SK-MEL-5 (cell line): ENCODE results near the gene PSMB7. TPM values are rescaled to one million over a fixed set of nuclear protein-coding genes. Genes with fewer than 3 reads are reported as not detected.

ENCODE experiments used
- DNase-seq: peaks from one replicate; pipeline ENCODE4 v3.0.0-alpha.2; 2016; ENCODE audit warnings: low read depth, low spot score
- in situ Hi-C: cut with HindIII; loops from 2 replicates; pipeline ENCODE4 v1.10.0; 2016; ENCODE audit warnings: low sequenced_read_pairs, high pct_unique_total_duplicates, low pct_unique_long_range_greater_than_20kb
- polyA plus RNA-seq, 2 experiments: library from polyadenylated mRNA; depleted of rRNA; stranded (reverse); fragments of >200 nt; gene quantifications; 2 replicates each; pipeline ENCODE4 v1.2.3, GENCODE V29; 2015
- total RNA-seq: library from RNA; depleted of rRNA; stranded (reverse); fragments of >200 nt; shearing (Covaris generic); gene quantifications from 2 replicates; pipeline ENCODE4 v1.2.3, GENCODE V29; 2014; rRNA removed

PSMB7 gene
- 422 and 482 TPM in 2 replicates for total RNA-seq
- polyA plus RNA-seq (2015; cell fraction: cytosol; rRNA removed) = 399 and 454 TPM in 2 replicates
- polyA plus RNA-seq (2015; cell fraction: nucleus; rRNA removed) = 108 and 124 TPM in 2 replicates

GRCh38 chr9:124415102-124415851, at the start of gene PSMB7:
TSS of gene PSMB7 (minus strand) at chr9:124415442. CDS start at chr9:124415425, 17 bp downstream.
- in situ Hi-C loops = loop anchor here (25.0 kb wide), 1 partner anchor 122 kb away; no protein-coding TSS in a partner anchor
- DNase-seq = peak; percentile 96

GRCh38 chr9:124462739-124463138, 47.5 kb upstream of the PSMB7 start:
- DNase-seq = no peak
- in situ Hi-C loops = no loop called here

- in situ Hi-C loops = no loop called here
- no peak for DNase-seq
Measured at GRCh38 chr9:124458441-124458840, 43.2 kb upstream of the PSMB7 start.

- no peak for DNase-seq
- in situ Hi-C loops = no loop called here
Measured at GRCh38 chr9:124457887-124458431, 42.7 kb upstream of the PSMB7 start.

- no peak for DNase-seq
- in situ Hi-C loops = no loop called here
Measured at GRCh38 chr9:124457079-124457886, 42.0 kb upstream of the PSMB7 start.

- no peak for DNase-seq
- in situ Hi-C loops = no loop called here
Measured at GRCh38 chr9:124456341-124457078, 41.3 kb upstream of the PSMB7 start.

GRCh38 chr9:124455820-124456219, 40.6 kb upstream of the PSMB7 start:
- in situ Hi-C loops = no loop called here
- DNase-seq = no peak

- in situ Hi-C loops = no loop called here
- no peak for DNase-seq
Measured at GRCh38 chr9:124454791-124455443, 39.7 kb upstream of the PSMB7 start.

GRCh38 chr9:124454296-124454695, 39.1 kb upstream of the PSMB7 start:
- in situ Hi-C loops = no loop called here
- no peak for DNase-seq

- DNase-seq = no peak
- in situ Hi-C loops = no loop called here
Measured at GRCh38 chr9:124453586-124454191, 38.4 kb upstream of the PSMB7 start.

- DNase-seq = no peak
- in situ Hi-C loops = no loop called here
Measured at GRCh38 chr9:124452841-124453585, 37.8 kb upstream of the PSMB7 start.

- in situ Hi-C loops = no loop called here
Measured at GRCh38 chr9:124452326-124452725, 37.1 kb upstream of the PSMB7 start.

GRCh38 chr9:124450931-124451661, 35.9 kb upstream of the PSMB7 start:
- no peak for DNase-seq
- in situ Hi-C loops = no loop called here

More at GRCh38 chr9:124452326-124452725, 37.1 kb upstream of the PSMB7 start:
- DNase-seq = no peak

- no peak for DNase-seq
- in situ Hi-C loops = no loop called here
Measured at GRCh38 chr9:124450241-124450924, 35.1 kb upstream of the PSMB7 start, which contains the start of gene ADGRD2. TSS of gene ADGRD2 (plus strand) at chr9:124450451. CDS start at chr9:124451667, 1,216 bp downstream.
